Measurements from ENCODE around the gene LHB.
A peak's percentile ranks its signal among the peaks of the same experiment; 100 is the strongest.
"Not testable (repeated sequence)": the region's sequence is repeated elsewhere in the genome, so short reads cannot be mapped to it uniquely, and the experiment has no call there.

The LHB gene

DNA sequence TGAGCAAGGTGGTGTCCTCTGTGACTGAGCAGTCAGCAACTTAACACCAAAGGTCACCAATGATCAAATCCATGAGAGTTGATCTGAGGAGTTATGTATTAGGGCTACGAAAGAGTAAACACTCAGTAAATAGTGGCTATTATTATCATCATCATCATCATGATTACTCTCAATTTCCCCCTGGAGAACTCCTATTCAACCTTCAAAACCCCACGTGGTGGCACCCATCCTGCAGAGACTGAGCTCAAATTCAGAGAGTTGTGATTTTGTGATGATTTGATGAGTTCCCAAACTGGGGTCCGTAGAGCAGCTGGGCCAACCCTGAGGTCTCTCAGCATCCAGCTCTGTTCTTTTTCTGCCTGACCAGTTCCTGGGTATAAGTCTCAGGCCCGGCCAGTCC, 32.9 kb upstream of the LHB start:
- H3K36me3 Mint-ChIP-seq; H3K4me1 Mint-ChIP-seq; DNase-seq; ATAC-seq (replicated peaks); H3K4me3 Mint-ChIP-seq; H3K9me3 Mint-ChIP-seq; H3K27ac Mint-ChIP-seq: not testable (repeated sequence)
- H3K27me3 Mint-ChIP-seq: peaks cover 14 to 19% of the 10 kb centered on the region in 2 donors

GRCh38 chr19:49049011-49049410, 32.1 kb upstream of the LHB start, which contains the start of gene CGB8:
Gene CGB8 (minus strand): TSS chr19:49049111. CDS start chr19:49048739, 372 bp downstream.
- H3K9me3 Mint-ChIP-seq; ATAC-seq (replicated peaks); H3K36me3 Mint-ChIP-seq; H3K27ac Mint-ChIP-seq; H3K4me3 Mint-ChIP-seq; H3K4me1 Mint-ChIP-seq; DNase-seq: not testable (repeated sequence)
- H3K27me3 Mint-ChIP-seq: peaks cover 12 to 15% of the 10 kb centered on the region in 2 donors

DNA sequence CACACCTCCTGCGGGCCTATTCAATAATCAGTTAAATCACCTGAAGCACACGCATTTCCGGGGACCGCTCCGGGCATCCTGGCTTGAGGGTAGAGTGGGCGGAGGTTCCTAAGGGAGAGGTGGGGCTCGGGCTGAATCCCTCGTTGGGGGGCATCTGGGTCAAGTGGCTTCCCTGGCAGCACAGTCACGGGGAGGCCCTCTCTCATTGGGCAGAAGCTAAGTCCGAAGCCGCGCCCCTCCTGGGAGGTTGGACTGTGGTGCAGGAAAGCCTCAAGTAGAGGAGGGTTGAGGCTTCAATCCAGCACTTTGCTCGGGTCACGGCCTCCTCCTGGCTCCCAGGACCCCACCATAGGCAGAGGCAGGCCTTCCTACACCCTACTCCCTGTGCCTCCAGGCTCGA, 26.7 kb upstream of the LHB start, which contains the start of gene CGB5:
Gene CGB5, plus strand, starts transcription at position 301 of the 400 bp plus-strand sequence. CDS start 362 bp downstream, outside the sequence.
- H3K27ac Mint-ChIP-seq; H3K36me3 Mint-ChIP-seq; H3K4me3 Mint-ChIP-seq; DNase-seq; H3K9me3 Mint-ChIP-seq; H3K4me1 Mint-ChIP-seq; ATAC-seq (replicated peaks): not testable (repeated sequence)
- peaks cover 8 to 10% of the 10 kb centered on the region in 2 donors for H3K27me3 Mint-ChIP-seq

GRCh38 chr19:49042666-49043065, 25.8 kb upstream of the LHB start:
- not testable (repeated sequence) for H3K4me3 Mint-ChIP-seq; ATAC-seq (replicated peaks); H3K9me3 Mint-ChIP-seq; DNase-seq; H3K27ac Mint-ChIP-seq; H3K36me3 Mint-ChIP-seq; H3K4me1 Mint-ChIP-seq
- peaks cover 8 to 10% of the 10 kb centered on the region in 2 donors for H3K27me3 Mint-ChIP-seq

DNA sequence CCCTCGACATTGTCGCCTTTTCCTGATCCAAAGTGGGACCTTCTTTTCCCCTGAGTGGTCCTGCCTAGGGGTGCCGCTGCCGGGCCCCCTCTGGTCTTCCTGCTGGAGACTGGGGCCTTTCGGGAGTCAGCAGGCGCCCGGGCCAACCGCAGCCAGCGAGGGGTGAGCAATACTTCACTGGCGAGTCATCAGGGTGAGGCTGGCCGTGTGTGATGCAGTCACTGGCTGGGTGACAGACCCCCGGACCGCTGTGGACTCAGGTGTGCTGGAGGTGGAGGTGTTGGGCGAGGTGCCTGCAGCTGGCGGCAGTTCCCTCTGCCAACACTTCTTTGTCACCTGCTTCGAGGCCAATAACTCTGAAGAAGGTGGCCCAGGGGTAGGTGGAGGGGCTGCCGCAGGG, 25.3 kb upstream of the LHB start:
- DNase-seq: no peak
- no peaks in the 10 kb centered on the region for H3K4me1 Mint-ChIP-seq
- H3K9me3 Mint-ChIP-seq: no peaks in the 10 kb centered on the region

DNA sequence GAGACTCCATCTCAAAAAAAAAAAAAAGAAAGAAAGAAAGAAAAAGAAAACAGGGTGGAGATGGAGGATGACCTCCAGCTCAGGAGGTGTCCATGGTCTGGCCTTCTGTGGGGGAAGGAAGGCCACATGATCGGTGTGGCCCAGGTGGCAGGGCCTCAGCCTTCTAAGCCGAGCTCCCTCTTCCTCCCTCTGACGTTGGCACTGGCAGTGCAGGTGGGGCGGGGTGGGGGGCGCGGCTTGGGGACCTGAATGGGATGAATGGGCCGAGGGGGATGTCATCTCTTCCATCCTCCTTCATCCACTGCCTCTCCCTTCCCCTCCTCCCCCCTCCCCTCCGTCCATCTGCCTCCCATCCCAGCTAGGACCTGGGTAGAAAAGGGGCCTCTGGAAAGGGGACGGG, 22.8 kb upstream of the LHB start:
- H3K27me3 Mint-ChIP-seq: peaks cover 16 to 22% of the 10 kb centered on the region in 2 donors
- H3K27ac Mint-ChIP-seq; H3K36me3 Mint-ChIP-seq; ATAC-seq (replicated peaks); H3K9me3 Mint-ChIP-seq; DNase-seq; H3K4me3 Mint-ChIP-seq; H3K4me1 Mint-ChIP-seq: not testable (repeated sequence)

More for the DNA sequence above, 25.3 kb upstream of the LHB start:
- ATAC-seq (replicated peaks): no peak
- no peak overlapping the region for H3K4me3 Mint-ChIP-seq
- no peaks in the 10 kb centered on the region for H3K36me3 Mint-ChIP-seq
- H3K27me3 Mint-ChIP-seq: peaks cover 8 to 10% of the 10 kb centered on the region in 2 donors
- no peak overlapping the region for H3K27ac Mint-ChIP-seq

GRCh38 chr19:49038557-49039276, 21.8 kb upstream of the LHB start:
- DNase-seq; ATAC-seq (replicated peaks); H3K4me3 Mint-ChIP-seq; H3K36me3 Mint-ChIP-seq; H3K4me1 Mint-ChIP-seq; H3K27ac Mint-ChIP-seq; H3K9me3 Mint-ChIP-seq: not testable (repeated sequence)
- peaks cover 18 to 27% of the 10 kb centered on the region in 2 donors for H3K27me3 Mint-ChIP-seq

DNA sequence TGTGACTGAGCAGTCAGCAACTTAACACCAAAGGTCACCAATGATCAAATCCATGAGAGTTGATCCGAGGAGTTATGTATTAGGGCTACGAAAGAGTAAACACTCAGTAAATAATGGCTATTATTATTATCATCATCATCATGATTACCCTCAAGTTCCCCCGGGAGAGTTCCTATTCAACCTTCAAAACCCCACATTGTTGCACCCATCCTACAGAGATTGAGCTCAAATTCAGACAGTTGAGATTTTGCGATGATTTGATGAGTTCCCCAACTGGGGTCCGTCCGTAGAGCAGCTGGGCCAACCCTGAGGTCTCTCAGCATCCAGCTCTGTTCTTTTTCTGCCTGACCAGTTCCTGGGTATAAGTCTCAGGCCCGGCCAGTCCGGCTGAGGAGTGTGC, 21.2 kb upstream of the LHB start:
- H3K4me3 Mint-ChIP-seq; DNase-seq; H3K27ac Mint-ChIP-seq; H3K4me1 Mint-ChIP-seq; H3K36me3 Mint-ChIP-seq; ATAC-seq (replicated peaks); H3K9me3 Mint-ChIP-seq: not testable (repeated sequence)
- peaks cover 18 to 26% of the 10 kb centered on the region in 2 donors for H3K27me3 Mint-ChIP-seq

GRCh38 chr19:49036815-49037214, 19.9 kb upstream of the LHB start, which contains the start of gene CGB1:
Gene CGB1 (minus strand): TSS chr19:49036895. CDS start chr19:49036711, 184 bp downstream.
- H3K9me3 Mint-ChIP-seq, H3K27ac Mint-ChIP-seq, H3K4me3 Mint-ChIP-seq, H3K36me3 Mint-ChIP-seq, DNase-seq, H3K4me1 Mint-ChIP-seq: not testable (repeated sequence)
- peaks cover 14 to 22% of the 10 kb centered on the region in 2 donors for H3K27me3 Mint-ChIP-seq
- ATAC-seq (replicated peaks): peak; percentile 23 to 34

DNA sequence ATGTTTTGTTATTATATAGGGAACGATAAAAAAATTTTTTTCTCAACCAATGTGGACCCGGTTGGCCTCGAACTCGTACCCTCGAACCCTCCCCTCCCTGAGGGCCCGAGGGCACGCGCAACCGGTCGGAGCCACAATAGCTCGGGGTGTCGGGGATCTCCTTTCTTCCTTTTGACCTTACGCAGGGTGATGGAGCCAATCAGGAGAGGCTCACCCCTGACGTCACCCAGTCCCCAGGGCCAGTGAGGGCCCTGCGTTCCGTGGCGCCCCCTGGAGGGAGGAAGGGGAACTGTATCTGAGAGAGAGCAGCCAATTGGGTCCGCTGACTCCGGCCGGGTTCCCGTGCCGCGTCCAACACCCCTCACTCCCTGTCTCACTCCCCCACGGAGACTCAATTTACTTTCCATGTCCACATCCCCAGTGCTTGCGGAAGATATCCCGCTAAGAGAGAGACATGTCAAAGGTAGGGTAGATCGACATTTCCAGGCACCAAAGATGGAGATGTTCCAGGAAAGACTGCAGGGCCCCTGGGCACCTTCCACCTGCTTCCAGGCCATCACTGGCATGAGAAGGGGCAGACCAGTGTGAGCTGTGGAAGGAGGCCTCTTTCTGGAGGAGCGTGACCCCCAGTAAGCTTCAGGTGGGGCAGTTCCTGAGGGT, 14.9 kb upstream of the LHB start, which contains the start of gene CGB2:
Gene CGB2, plus strand, starts transcription at position 249 of the 660 bp plus-strand sequence. Its CDS starts 206 bp downstream, at position 455.
- H3K4me3 Mint-ChIP-seq: peak within 1 kb of the TSS; percentile 25 to 39
- DNase-seq (peak; percentile 54), ATAC-seq (replicated peaks) (peak; percentile 59 to 64)
- H3K9me3 Mint-ChIP-seq, H3K36me3 Mint-ChIP-seq, H3K4me1 Mint-ChIP-seq: not testable (repeated sequence)
- H3K27me3 Mint-ChIP-seq: peaks cover 17 to 42% of the 10 kb centered on the region in 2 donors
- H3K27ac Mint-ChIP-seq: peak within 1 kb of the TSS; percentile 86

- H3K27ac Mint-ChIP-seq; DNase-seq; H3K4me3 Mint-ChIP-seq; H3K4me1 Mint-ChIP-seq; H3K9me3 Mint-ChIP-seq; ATAC-seq (replicated peaks); H3K36me3 Mint-ChIP-seq: not testable (repeated sequence)
- H3K27me3 Mint-ChIP-seq: peaks cover 11 to 39% of the 10 kb centered on the region in 2 donors
Observed at GRCh38 chr19:49030323-49030722, 13.4 kb upstream of the LHB start.

GRCh38 chr19:49029749-49030148, 12.9 kb upstream of the LHB start:
- ATAC-seq (replicated peaks); H3K36me3 Mint-ChIP-seq; H3K4me1 Mint-ChIP-seq; DNase-seq; H3K9me3 Mint-ChIP-seq; H3K27ac Mint-ChIP-seq; H3K4me3 Mint-ChIP-seq: not testable (repeated sequence)
- H3K27me3 Mint-ChIP-seq: peaks cover 9 to 37% of the 10 kb centered on the region in 2 donors

DNA sequence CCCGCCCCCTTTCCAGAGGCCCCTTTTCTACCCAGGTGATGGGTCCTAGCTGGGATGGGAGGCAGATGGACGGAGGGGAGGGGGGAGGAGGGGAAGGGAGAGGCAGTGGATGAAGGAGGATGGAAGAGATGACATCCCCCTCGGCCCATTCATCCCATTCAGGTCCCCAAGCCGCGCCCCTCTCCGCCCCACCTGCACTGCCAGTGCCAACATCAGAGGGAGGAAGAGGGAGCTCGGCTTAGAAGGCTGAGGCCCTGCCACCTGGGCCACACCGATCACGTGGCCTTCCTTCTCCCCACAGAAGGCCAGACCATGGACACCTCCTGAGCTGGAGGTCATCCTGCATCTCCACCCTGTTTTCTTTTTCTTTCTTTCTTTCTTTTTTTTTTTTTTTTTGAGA, 11.8 kb upstream of the LHB start:
- not testable (repeated sequence) for H3K27ac Mint-ChIP-seq; H3K4me1 Mint-ChIP-seq; ATAC-seq (replicated peaks); DNase-seq; H3K36me3 Mint-ChIP-seq; H3K4me3 Mint-ChIP-seq; H3K9me3 Mint-ChIP-seq
- H3K27me3 Mint-ChIP-seq: peaks cover 7 to 32% of the 10 kb centered on the region in 2 donors

GRCh38 chr19:49025599-49025998, 8.7 kb upstream of the LHB start:
- not testable (repeated sequence) for H3K4me3 Mint-ChIP-seq; H3K27ac Mint-ChIP-seq; H3K4me1 Mint-ChIP-seq; H3K9me3 Mint-ChIP-seq; DNase-seq; ATAC-seq (replicated peaks); H3K36me3 Mint-ChIP-seq
- peaks cover 0 to 18% of the 10 kb centered on the region in 2 donors for H3K27me3 Mint-ChIP-seq

All from stimulated activated naive B cell treated with anti-CD40 and anti-IgM and Interleukin-4, amounts not matched to agents 10 μg/mL and 1 μg/mL and 100 μg/mL, for 72 hours (primary cell).